ENCODE data around the gene WFDC8. TPM values are rescaled to one million over a fixed set of nuclear protein-coding genes. Genes with fewer than 3 reads are reported as not detected.
"Not testable (repeated sequence)": the region's sequence is repeated elsewhere in the genome, so short reads cannot be mapped to it uniquely, and the experiment has no call there.

WFDC8 gene
- polyA plus RNA-seq (2013, experiment 1 of 2; ENCODE audit: insufficient read length) = not detected
- not detected for polyA plus RNA-seq (2013, experiment 2 of 2; ENCODE audit: insufficient read length)

DNA sequence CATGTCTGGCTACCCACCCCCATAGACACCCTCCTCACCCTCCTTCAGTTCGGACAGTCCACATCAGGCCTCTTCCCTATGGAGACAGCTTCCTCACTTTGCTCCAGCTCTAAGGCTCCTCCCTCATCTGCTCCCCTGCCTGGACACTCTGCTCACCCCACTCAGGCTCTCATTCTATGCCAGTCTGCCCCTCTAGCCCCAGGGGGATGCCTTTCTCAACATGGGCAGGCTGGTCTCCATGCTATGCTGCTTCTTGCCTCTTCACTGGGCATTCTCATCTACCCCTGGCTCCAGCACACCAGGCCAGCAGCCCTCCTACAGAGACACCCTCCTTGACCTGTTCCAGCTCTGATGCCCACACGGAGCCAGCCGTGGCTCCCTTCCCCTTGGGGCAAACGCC is at the start of gene WFDC8:
Gene WFDC8, minus strand, starts transcription at position 101 of the 400 bp plus-strand sequence. Its CDS starts 37 bp downstream, at position 64.
- DNase-seq = no peak

DNA sequence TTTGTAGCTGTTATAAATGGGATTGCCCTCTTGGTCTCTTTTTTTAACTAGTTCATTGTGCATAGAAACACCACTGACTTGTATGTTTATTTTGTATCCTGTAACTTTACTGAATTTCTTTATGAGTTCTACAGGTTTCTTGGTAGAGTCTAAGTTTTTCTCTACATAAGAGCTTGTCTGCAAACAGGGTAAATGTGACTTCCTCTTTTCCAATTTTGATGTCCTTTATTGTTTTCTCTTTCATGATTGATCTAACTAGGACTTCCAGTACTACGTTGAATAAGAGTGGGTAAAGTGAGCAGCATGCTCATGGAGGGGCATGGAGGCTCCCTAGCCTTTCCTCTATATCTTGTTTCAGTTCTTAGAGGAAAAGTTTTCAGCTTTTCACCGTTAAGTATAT is 47.5 kb upstream of the WFDC8 start:
- DNase-seq = no peak

DNA sequence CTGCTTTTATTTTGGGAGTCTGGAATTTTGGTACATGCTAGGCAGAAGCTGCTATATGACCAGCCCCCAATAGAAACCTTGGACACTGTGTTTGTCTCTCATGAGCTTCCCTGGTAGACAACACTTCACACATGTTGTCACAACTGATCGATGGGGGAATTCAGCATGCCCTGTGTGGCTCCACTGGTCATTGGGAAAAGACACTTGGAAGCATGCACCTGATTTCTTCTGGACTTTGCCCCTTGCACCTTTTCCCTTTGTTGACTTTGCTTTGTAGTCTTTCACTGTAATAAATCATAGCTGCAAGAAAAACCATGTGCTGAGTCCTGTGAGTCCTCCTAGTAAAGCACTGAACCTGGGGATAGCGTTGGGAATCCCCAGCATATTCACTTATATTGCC is 42.5 kb upstream of the WFDC8 start:
- DNase-seq = no peak

DNA sequence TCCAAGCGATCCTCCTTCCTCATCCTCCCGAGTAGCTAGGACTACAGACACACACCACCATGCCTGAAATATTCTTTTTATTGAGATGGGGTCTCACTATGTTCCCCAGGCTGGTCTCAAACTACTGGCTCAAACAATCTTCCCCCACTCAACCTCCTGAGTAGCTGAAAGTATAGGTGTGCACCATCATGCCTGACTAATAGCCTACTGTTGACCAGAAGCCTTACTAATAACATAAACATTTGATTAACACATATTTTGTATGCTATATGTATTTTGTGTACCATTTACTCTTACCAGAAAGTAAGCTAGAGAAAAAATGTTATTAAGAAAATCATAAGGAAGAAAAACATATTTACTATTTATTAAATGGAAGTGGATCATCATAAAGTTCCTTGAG is 38.5 kb upstream of the WFDC8 start:
- no peak for DNase-seq

DNA sequence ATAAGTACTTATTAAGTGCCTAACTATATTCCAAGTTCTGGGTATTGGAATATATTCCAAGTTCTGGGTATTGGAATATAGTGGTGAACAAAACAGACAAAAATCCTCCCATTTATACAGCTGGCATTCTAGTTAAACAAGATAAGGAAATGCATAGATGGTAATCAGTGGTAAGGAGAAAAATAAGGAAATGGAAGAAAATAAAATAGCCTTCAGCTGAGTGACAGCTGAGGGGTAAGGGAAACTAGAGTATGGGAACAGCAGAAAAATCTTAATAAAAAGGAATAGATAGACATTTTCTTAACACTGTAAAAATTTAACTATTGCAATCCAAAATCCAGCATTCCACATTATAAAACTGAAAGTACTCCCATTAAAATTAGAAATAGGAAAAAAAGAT is 33.2 kb upstream of the WFDC8 start:
- DNase-seq = no peak

DNA sequence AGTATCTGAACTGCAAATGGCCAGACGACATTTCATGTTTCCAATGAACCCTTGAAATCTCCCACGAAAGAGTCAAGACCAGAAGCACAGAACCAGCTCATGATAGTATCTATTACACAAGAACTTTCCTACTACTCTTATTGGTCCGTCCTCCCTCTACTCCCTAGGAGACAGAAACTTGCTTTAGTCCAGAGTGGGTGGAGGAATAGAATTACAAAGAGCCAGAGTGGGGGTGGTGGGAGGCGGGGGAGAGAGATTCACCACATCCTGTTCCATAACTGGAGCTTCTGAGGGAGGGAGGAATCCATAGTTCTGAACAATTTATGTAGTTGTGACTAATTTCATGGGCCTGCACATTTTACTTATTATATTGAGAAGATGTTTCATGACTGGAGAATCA is 32.0 kb upstream of the WFDC8 start:
- DNase-seq = peak; percentile 86

DNA sequence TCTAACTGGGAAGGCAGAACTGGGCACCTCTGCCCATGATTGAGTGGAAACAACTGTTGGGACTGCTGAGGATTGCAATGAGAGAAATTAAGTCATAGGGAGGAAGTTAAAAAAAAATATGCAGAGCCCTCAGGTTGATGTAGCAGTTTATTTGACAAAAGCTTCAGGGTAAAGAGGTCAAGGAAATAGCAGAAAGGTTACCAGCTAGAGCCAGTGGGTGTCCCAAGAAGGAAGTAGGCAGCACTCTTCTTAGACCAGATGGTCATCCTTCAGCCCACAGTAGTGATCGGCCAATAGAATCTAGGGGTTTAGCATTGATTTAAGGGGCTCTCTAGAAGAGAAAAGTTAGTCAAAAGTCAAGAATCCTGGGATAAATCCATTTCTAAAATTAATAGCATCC is 28.7 kb upstream of the WFDC8 start:
- DNase-seq = no peak

DNA sequence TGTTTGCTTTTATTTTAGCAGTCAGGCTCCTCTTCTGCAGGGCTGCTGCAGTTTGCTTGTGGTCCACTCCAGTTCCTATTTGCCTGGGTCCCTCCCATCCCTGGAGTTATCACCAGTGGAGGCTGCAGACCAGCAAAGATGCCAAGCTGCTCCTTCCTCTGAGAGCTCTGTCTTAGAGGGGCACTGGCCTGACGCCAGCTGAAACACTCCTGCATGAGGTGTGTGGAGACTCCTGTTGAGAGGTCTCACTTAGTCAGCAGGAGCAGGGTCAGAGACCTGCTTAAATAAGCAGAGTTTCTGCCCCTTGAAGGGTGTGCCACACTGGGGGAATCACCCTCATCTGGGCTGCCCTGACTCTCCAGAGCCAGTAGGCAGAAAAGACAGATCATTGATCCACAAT is 16.2 kb upstream of the WFDC8 start:
- DNase-seq = no peak

DNA sequence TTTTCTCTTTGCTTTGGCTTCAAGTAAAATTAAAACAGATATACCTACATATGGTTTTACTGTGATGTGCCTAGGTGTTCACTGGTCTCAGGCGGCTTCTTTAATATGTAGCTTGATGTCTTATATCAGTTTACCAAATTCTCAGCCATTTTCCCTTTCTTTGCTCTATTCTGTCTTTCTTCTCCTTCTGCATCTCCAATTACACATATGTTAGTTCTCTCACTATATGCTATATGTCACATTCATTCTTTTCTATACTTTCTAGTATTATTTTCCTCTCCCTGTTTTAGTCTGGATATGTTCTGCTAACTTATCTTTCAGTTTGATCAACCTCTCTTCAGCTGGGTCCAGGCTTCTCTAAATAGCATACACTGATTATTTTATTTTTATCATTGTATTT is 14.4 kb upstream of the WFDC8 start:
- DNase-seq = no peak

DNA sequence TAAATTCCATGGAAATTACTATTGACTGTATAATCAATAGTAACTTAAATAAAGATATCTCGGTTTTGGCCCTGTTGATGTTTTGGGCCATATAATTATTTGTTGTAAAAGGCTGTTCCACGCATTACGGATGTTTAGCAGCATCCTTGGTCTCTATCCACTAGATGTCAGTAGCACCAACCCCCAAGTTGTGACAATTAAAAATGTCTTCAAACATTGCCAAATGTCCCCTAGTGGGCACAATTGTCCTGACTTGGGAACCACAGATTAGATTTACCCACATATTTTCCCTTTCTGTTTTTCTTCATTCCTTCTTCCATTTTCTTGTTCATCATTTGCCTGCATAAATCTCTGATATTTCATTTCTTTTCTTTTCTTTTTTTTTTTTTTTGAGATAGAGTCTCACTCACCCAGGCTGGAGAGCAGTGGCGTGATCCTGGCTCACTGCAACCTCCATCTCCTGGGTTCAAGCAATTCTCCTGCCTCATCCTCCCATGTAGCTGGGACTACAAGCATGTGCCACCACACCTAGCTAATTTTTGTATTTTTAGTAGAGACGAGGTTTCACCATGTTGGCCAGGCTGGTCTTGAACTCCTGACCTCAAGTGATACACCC is 13.6 kb upstream of the WFDC8 start:
- DNase-seq = peak; percentile 68

DNA sequence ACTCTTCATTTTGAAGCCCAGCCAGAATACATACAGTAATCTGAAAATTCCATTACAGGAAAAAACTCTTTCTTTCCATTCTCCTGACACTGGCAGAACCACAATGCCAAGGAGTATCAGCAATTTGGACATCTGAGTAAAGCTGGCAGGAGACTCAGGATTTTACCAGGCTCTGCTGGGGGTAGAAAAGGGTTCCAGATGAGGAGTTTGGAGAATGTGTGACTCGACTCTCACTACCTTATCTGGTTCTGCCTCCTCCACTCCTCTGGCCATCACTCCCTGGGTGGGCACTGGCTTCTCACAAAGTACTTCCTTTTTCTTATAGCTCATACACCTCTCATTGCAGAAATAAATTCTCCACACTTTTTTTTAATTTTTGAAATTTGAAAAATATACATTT is 10.6 kb upstream of the WFDC8 start:
- DNase-seq = peak; percentile 9

DNA sequence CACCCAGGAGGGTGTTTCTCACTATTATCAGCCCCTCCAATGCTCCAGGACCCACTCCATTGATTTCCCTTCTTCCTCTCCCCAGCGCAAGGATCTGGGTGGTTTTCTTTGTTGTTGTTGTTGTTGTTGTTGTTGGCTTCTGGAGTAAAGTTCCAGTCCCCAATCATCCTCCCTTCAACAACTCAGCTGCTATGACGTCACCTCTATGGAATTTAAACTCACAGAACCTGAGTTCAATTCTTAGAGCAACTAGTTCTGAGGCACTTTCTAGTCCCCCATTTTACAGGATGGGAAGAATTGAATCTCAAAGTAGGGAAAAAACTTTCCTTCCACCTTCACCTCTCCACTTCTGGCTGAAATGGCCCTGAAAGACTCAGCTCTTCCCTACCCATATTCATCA is 9.7 kb upstream of the WFDC8 start:
- peak; percentile 5 for DNase-seq

DNA sequence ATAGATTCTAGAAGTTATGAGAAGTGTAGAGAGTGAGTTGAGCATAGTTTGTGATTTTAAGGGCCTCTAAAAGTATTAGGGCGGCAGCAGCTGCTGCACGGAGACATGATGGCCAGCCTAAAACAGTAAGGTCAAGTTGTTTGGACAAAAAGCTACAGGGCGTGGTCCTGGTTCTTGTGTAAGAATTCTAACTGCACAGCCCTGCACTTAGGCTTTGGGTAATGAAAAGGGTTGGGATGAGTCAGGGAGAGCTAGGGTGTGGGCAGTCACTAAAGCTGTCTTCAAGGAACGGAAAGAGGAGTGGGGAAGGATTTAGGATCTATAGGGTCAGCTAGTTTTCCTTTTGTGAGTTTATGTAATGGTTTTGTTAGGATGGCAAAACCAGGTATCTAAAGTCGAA is 6.9 kb upstream of the WFDC8 start:
- DNase-seq = not testable (repeated sequence)

DNA sequence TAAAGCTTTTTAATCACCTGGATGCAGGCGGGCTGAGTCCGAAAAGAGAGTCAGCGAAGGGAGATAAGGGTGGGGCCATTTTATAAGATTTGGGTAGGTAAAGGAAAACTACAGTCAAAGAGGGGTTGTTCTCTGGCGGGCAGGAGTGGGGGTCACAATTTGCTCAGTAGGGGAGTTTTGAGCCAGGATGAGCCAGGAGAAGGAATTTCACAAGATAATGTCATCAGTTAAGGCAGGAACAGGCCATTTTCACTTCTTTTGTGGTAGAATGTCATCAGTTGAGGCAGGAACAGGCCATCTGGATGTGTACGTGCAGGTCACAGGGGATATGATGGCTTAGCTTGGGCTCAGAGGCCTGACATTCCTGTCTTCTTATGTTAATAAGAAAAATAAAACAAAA is 5.2 kb upstream of the WFDC8 start:
- not testable (repeated sequence) for DNase-seq

DNA sequence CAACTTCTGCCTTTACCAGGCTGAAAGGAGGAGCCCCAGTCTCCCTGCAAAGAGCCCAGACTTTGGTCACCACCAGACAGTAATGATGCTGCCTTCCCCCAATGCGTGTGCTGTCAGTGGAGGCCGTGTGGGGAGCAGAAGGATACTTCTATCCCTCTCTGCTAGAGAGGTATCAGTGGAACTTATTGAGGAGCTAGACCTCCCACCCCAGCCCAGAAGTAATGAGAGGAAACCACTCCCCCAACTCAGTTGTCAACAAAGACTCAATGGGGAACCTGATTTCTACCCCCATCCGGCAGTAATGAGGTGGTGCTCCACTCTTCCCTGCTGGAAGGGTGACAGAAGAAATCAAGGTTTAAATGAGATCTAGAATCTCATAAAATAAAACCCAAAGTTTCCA is 4.4 kb upstream of the WFDC8 start:
- DNase-seq = no peak

DNA sequence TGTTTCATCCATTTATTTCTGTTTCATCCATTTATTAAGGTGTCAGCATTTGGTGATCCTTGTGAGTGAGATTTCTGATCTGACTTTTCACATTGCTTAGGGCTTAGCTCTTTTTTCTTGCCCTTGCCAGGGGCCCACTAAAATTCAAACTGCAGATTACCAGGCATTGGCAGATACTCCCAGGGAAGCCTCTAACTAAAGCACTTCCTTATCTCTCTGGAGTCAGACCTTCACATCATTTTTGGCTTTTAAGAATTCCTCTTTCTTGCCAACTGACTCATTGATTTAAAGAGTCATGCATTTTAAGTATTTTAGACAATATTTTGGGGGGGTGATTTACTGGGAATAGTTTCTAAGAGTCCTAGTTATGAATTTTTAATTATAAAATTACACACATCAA is 2.6 kb upstream of the WFDC8 start:
- DNase-seq = peak; percentile 2

DNA sequence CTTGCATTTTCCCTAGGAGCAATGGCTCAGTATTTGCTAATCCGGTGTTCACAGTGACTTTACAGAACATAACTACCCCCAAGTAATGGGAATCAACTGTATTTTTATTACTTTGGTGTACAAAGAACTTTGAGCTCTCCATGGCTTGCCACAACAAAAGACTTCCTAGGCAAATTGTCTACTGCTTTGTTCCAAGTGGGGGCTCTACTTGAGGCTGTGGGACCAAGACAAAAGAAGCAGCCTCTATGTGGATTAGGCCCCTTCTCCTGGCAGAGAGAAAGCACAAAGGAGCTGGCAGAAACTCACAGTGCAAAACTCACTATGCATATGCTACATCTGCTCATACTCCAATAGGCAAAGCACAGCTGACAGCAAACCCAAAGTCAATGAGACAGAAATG is 853 bp downstream of the WFDC8 start:
- no peak for DNase-seq

DNA sequence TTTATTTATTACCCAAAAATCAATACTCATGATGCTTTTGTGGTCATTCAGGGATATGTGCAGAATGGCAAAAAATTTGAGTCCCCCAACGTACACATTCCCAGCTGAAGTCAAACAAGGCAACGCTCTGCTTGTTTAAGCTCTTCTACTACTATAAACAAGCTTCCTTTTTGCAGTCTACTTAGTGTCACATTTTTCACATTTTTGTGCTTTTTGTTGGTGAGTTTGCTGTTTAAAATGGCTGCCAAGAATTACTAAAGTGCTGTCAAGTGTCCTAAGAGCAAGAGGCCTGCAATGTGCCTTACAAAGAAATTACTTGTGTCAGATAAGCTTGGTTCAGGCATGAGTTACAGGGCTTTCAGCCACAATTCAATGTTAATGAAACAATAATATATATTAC is 2.1 kb downstream of the WFDC8 start:
- DNase-seq = peak; percentile 44

DNA sequence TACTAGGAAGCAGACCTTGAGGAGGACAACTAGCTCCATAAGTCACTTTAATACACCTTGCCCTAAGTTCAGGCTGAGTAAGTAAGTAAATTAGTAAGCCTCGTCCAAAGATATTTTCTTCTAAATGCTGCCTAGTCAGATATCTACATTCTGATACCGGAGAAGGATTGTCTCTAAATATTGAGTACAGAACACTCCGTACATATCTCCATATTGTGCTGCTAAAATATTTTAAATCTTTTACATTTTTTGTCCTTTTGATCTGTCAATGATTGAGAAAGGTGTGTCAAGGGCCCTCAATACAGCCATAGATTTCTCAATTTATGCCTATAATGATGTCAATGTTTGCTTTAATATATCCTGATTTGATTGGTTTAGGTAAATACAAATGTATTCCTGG is 3.2 kb downstream of the WFDC8 start:
- DNase-seq = no peak

DNA sequence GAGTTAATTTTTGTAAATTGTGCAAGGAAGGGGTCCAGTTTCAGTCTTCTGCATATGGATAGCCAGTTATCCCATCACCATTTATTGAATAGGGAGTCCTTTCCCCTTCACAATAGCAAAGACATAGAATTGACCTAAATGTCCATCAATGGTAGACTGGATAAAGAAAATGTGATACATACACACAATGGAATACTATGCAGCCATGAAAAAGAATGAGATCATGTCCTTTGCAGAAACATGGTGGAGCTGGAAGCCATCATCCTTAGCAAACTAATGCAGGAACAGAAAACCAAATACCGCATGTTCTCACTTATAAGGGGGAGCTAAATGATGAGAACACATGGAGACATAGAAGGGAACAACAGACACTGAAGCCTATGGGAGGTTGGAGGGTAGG is 9.4 kb downstream of the WFDC8 start:
- DNase-seq = not testable (repeated sequence)

DNA sequence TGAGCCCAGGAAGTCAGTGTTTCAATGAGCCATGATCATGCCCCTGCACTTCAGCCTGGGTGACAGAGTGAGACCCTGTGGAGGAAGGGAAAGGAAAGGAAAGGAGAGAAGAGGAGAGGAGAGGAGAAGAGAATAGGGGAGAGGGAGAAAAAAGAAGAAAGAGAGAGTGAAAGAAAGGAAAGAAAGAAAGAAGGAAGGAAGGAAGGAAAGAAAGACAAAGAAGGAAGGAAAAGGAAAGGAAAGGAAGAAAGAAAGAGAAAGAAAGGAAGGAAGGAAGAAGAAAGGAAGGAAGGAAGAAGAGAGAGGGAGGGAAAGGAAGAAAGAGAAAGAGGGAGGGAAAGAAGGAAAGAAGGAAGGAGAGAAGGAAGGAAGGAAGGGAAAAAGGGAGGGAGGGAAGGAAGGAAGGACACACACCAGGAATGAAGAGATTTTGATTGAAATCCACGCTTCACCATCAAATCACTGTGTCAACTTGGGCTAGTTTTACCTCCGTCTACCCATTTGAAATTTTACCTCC is 14.3 kb downstream of the WFDC8 start:
- no peak for DNase-seq

DNA sequence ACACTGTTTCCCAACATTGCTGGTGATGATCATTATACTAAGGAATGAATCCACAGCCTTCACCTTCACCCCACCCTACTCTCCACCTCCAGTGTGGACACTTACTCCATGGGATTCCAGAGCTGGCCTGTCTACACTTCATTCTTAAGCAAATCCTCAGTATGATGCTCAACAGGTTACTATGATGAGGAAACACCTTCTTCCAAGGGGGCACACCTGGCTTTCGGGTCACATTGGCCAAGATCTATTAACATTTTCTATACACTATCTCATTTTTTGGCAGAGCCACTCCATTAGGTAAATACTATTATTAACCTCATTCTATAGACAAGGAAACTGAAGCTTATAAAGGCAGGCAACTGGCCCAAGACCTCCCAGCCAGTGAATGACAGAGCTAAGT is 23.9 kb downstream of the WFDC8 start:
- DNase-seq = no peak

DNA sequence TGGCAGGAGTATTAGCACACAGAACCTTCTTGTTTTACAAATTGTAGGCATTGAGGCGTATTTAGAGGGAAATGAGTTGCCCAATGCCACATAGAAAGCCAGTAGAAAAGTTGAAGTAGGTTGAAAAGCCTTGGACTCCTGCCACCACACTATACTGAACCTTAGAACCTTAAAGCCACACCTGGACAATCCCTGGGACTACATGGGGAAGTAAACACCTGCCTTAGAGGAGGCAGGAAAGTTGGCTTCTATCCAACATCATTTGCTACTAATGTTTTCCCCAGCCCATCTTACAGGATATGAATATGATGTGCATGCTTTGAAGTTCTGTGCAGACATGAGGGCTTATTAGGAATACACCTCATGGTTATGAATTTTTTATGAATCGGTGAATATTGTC is 26.6 kb downstream of the WFDC8 start:
- DNase-seq = no peak

DNA sequence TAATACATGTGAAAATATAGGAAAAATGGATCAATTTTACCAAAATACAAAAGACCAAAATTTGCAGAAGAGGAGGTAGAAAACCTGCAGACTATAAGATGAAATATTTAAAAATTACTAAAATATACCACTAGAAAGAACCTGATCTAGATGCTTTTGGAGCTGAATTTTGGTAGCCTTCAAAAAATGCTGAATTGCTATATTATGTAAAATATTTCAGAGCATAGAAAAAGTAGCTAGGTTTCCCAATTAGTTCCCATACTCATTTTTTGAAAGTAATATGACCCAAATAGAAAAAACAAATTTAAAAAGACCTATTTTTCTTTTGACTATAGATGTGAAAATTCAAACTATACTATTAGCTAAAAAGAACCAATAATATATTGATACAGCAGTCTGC is 28.3 kb downstream of the WFDC8 start:
- no peak for DNase-seq

DNA sequence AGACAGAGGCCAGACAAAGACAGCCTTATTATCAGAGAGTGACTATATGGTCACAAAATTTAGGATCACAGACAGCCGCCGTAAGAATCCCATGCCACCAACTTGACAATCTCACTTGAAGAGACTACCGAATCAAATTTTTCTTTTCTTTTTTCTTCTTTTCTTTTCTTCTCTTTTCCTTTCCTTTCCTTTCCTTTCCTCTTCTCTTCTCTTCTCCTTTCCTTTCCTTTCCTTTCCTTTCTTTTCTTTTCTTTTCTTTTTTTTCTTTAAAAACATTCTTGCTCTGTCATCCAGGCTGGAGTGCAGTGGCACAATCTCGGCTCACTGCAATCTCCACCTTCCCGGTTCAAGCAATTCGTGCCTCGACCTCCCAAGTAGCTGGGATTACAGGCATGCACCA is 30.7 kb downstream of the WFDC8 start:
- no peak for DNase-seq

All from fibroblast of skin of back (primary cell).